ENCODE measurements around the gene CARD14.
"Not testable (repeated sequence)": the region's sequence is repeated elsewhere in the genome, so short reads cannot be mapped to it uniquely, and the experiment has no call there.

The CARD14 gene

DNA sequence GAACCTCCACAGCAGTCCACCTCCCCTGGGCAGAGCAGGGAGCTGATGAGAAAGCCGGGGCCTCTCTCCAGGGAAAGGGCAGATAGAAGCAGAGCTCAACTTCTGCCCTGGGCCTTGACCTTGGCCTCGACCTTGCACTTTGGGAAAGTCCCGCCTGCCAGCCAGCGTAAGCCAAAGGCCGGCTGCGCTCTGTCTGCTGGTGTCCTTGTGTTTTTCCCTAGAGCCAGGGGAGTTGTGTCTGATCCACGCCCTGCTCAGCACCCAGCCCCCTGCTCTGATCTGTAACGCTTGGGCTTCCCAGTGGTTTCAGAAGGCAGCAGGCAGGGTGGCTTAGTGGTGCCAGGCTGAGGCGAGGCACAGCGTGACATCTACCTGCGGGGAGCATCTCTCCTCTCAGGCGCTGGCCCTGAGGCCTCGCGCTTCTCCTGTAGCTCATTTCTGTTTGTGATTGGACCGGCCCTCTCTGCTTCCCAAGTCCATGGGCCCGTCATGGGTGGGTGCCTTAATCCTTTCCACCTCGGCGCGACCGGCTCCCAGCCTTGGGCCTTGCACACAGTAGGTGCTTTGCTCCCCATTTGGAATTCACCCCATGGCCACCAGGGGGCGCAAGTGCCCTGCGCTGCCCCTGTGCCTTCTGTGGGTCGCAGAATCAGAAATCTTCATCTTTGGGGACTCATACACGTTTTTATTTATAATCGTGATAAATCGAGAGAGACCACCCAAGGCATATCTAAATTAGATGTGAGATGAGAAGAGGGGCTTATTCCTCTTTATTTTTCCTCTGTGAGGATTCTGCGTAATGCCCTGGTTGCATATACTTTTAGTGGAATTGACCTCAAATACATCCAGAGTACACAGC, 26.1 kb downstream of the CARD14 start:
- Histone ChIP-seq H2AFZ (ENCODE audit: low read length) (no peak overlapping the region), H3K27me3 (ENCODE audit: insufficient read depth, low read length, poor library complexity, severe bottlenecking) (no peaks in the 10 kb centered on the region), H3K9me2 (replicated peaks; ENCODE audit: low read depth, low read length) (no peaks in the 10 kb centered on the region), H3F3A (ENCODE audit: low read depth) (no peaks in the 10 kb centered on the region), H3K4me2 (ENCODE audit: low read depth, low read length, poor library complexity, severe bottlenecking) (no peak overlapping the region), H3K9me3 (ENCODE audit: insufficient read depth, low read depth, low read length) (no peaks in the 10 kb centered on the region), H3K9ac (ENCODE audit: low read depth, low read length, poor library complexity, severe bottlenecking) (no peak overlapping the region), H3K36me3 (ENCODE audit: insufficient read depth, low read length) (no peaks in the 10 kb centered on the region), H3K79me2 (ENCODE audit: insufficient read depth, low read length) (no peaks in the 10 kb centered on the region), H3K4me1 (ENCODE audit: insufficient read depth, low read length, poor library complexity, severe bottlenecking) (no peaks in the 10 kb centered on the region), H4K20me1 (ENCODE audit: insufficient read depth, low read length, poor library complexity, severe bottlenecking) (no peaks in the 10 kb centered on the region), H3K4me3 (ENCODE audit: low read length, poor library complexity, severe bottlenecking) (no peak overlapping the region)
- TF ChIP-seq EZH2phosphoT487 (IDR thresholded peaks at IDR 0.05; ENCODE audit: borderline replicate concordance) (no peak), CTCF (conservative IDR thresholded peaks at IDR 0.05; ENCODE audit: low read length) (peak; percentile 99)

DNA sequence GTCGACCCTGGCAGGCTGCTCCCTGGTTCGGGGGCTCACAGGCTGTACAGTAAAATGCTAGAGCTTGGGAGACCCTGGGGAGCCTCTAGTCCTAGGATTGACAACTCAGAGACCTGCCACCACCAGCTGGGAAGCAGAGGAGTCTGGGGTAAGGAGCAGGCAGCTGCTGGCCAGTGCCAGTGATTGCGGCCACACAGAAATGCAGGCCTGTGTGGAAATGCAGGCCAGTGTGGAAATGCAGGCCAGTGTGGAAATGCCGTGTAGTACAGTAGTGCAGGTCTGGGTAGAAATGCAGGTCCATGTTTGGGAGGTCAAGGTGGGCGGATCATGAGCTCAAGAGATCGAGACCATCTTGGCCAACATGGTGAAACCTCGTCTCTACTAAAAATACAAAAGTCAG, 26.8 kb downstream of the CARD14 start:
- Histone ChIP-seq H3K79me2 (ENCODE audit: insufficient read depth, low read length) (no peaks in the 10 kb centered on the region), H3K27me3 (ENCODE audit: insufficient read depth, low read length, poor library complexity, severe bottlenecking) (no peaks in the 10 kb centered on the region), H3K4me2 (ENCODE audit: low read depth, low read length, poor library complexity, severe bottlenecking) (no peak overlapping the region), H3K9me2 (replicated peaks; ENCODE audit: low read depth, low read length) (no peaks in the 10 kb centered on the region), H3K9ac (ENCODE audit: low read depth, low read length, poor library complexity, severe bottlenecking) (no peak overlapping the region), H3K36me3 (ENCODE audit: insufficient read depth, low read length) (no peaks in the 10 kb centered on the region), H3F3A (ENCODE audit: low read depth) (no peaks in the 10 kb centered on the region), H2AFZ (ENCODE audit: low read length) (no peak overlapping the region), H3K4me3 (ENCODE audit: low read length, poor library complexity, severe bottlenecking) (no peak overlapping the region), H4K20me1 (ENCODE audit: insufficient read depth, low read length, poor library complexity, severe bottlenecking) (no peaks in the 10 kb centered on the region), H3K9me3 (ENCODE audit: insufficient read depth, low read depth, low read length) (no peaks in the 10 kb centered on the region), H3K4me1 (ENCODE audit: insufficient read depth, low read length, poor library complexity, severe bottlenecking) (no peaks in the 10 kb centered on the region)
- TF ChIP-seq EZH2phosphoT487 (IDR thresholded peaks at IDR 0.05; ENCODE audit: borderline replicate concordance) (no peak), CTCF (conservative IDR thresholded peaks at IDR 0.05; ENCODE audit: low read length) (no peak)

DNA sequence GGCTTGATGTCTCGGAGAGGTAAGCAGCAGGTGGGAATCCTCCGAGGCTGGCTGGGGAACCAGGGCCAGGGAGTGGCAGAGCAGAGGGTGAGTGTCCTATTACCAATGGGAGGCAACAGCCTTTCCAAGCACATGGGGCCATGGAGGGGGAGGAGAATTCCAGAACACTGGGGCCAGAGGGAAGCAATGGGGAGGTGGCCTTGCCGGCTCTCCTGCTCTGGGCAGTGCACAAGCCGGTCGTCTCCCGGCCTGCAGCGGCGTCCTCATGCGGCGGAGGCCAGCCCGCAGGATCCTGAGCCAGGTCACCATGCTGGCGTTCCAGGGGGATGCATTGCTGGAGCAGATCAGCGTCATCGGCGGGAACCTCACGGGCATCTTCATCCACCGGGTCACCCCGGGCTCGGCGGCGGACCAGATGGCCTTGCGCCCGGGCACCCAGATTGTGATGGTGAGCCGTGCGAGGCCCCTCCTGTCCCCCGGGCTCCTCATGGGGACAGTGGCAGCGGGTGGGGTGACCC, 28.4 kb downstream of the CARD14 start:
- Histone ChIP-seq H3K27me3 (ENCODE audit: insufficient read depth, low read length, poor library complexity, severe bottlenecking) (no peaks in the 10 kb centered on the region), H3K9me2 (replicated peaks; ENCODE audit: low read depth, low read length) (no peaks in the 10 kb centered on the region), H3K9me3 (ENCODE audit: insufficient read depth, low read depth, low read length) (no peaks in the 10 kb centered on the region), H3K4me3 (ENCODE audit: low read length, poor library complexity, severe bottlenecking) (no peak overlapping the region), H3K79me2 (ENCODE audit: insufficient read depth, low read length) (no peaks in the 10 kb centered on the region), H3K36me3 (ENCODE audit: insufficient read depth, low read length) (no peaks in the 10 kb centered on the region), H3K4me1 (ENCODE audit: insufficient read depth, low read length, poor library complexity, severe bottlenecking) (no peaks in the 10 kb centered on the region), H3K9ac (ENCODE audit: low read depth, low read length, poor library complexity, severe bottlenecking) (no peak overlapping the region), H3F3A (ENCODE audit: low read depth) (no peaks in the 10 kb centered on the region), H4K20me1 (ENCODE audit: insufficient read depth, low read length, poor library complexity, severe bottlenecking) (no peaks in the 10 kb centered on the region), H2AFZ (ENCODE audit: low read length) (no peak overlapping the region), H3K4me2 (ENCODE audit: low read depth, low read length, poor library complexity, severe bottlenecking) (no peak overlapping the region)
- TF ChIP-seq CTCF (conservative IDR thresholded peaks at IDR 0.05; ENCODE audit: low read length) (no peak), EZH2phosphoT487 (IDR thresholded peaks at IDR 0.05; ENCODE audit: borderline replicate concordance) (no peak)

GRCh38 chr17:80199295-80199694, 29.5 kb downstream of the CARD14 start:
- not testable (repeated sequence) for H3K27me3 ChIP-seq (ENCODE audit: insufficient read depth, low read length, poor library complexity, severe bottlenecking); H3K4me1 ChIP-seq (ENCODE audit: insufficient read depth, low read length, poor library complexity, severe bottlenecking); H3K9ac ChIP-seq (ENCODE audit: low read depth, low read length, poor library complexity, severe bottlenecking); H4K20me1 ChIP-seq (ENCODE audit: insufficient read depth, low read length, poor library complexity, severe bottlenecking); H3K79me2 ChIP-seq (ENCODE audit: insufficient read depth, low read length); H3K9me2 ChIP-seq (replicated peaks; ENCODE audit: low read depth, low read length); H3K4me3 ChIP-seq (ENCODE audit: low read length, poor library complexity, severe bottlenecking); H3F3A ChIP-seq (ENCODE audit: low read depth); H3K9me3 ChIP-seq (ENCODE audit: insufficient read depth, low read depth, low read length); H3K4me2 ChIP-seq (ENCODE audit: low read depth, low read length, poor library complexity, severe bottlenecking); H2AFZ ChIP-seq (ENCODE audit: low read length); H3K36me3 ChIP-seq (ENCODE audit: insufficient read depth, low read length)
